NCI-H460 (cell line): Measurements from ENCODE around the gene AMPD2. TPM values are rescaled to one million over a fixed set of nuclear protein-coding genes. Genes with fewer than 3 reads are reported as not detected.

Experiments used
- DNase-seq: peaks from one replicate; pipeline ENCODE4 v3.0.0-alpha.2; 2016; ENCODE audit warnings: low read depth; ENCODE audit errors: extremely low read depth
- total RNA-seq: library from RNA; depleted of rRNA; stranded (reverse); fragments of >200 nt; shearing (Covaris generic); gene quantifications from 2 replicates; pipeline ENCODE4 v1.2.3, GENCODE V29; 2014

The AMPD2 gene
- total RNA-seq, 1 experiment from 2014 or later, result 33.3 TPM

- no peak for DNase-seq
Observed at GRCh38 chr1:109615879-109616278, 3.8 kb upstream of the AMPD2 start.

- no peak for DNase-seq
Observed at GRCh38 chr1:109616391-109616790, 3.2 kb upstream of the AMPD2 start.

- DNase-seq, result peak; percentile 36
Observed at GRCh38 chr1:109617291-109617801, 2.3 kb upstream of the AMPD2 start.

GRCh38 chr1:109618661-109619575 is 719 bp upstream of the AMPD2 start:
- DNase-seq, result no peak

- no peak for DNase-seq
Observed at GRCh38 chr1:109620401-109620791, 759 bp downstream of the AMPD2 start.

GRCh38 chr1:109620841-109621286 is 1.2 kb downstream of the AMPD2 start:
- DNase-seq, result peak; percentile 71

GRCh38 chr1:109621379-109622136 is 1.9 kb downstream of the AMPD2 start:
- no peak for DNase-seq

GRCh38 chr1:109622137-109622892 is 2.7 kb downstream of the AMPD2 start:
- no peak for DNase-seq

- no peak for DNase-seq
Observed at GRCh38 chr1:109622895-109623294, 3.3 kb downstream of the AMPD2 start.

GRCh38 chr1:109623601-109624161 is 4.0 kb downstream of the AMPD2 start:
- no peak for DNase-seq

GRCh38 chr1:109624201-109625010 is 4.8 kb downstream of the AMPD2 start:
- DNase-seq, result no peak

- no peak for DNase-seq
Observed at GRCh38 chr1:109625176-109625575, 5.5 kb downstream of the AMPD2 start.

- DNase-seq, result no peak
Observed at GRCh38 chr1:109625601-109626560, 6.2 kb downstream of the AMPD2 start.

GRCh38 chr1:109626682-109627408 is 7.2 kb downstream of the AMPD2 start:
- no peak for DNase-seq

GRCh38 chr1:109627692-109628399 is 8.2 kb downstream of the AMPD2 start:
- no peak for DNase-seq

GRCh38 chr1:109628540-109629321 is 9.1 kb downstream of the AMPD2 start:
- no peak for DNase-seq
